HEK293 (cell line): ENCODE data around the gene VAV3.

Experiments used
- AEBP2 ChIP-seq: fragments of 450-650 bp; formaldehyde crosslinking; IDR thresholded peaks from 2 replicates; pipeline ENCODE4 v1.5.1; 2016; ENCODE audit warnings: missing biosample characterization, missing genetic modification characterization, borderline replicate concordance
- CTCF ChIP-seq: fragments of 450-650 bp; formaldehyde crosslinking; IDR thresholded peaks from 2 replicates; pipeline ENCODE4 v1.5.1; 2016; ENCODE audit warnings: missing biosample characterization, missing genetic modification characterization
- PATZ1 ChIP-seq: fragments of 450-650 bp; formaldehyde crosslinking; IDR thresholded peaks from 2 replicates; pipeline ENCODE4 v1.5.1; 2016; ENCODE audit warnings: missing biosample characterization, missing genetic modification characterization
- REPIN1 ChIP-seq: fragments of 450-650 bp; formaldehyde crosslinking; IDR thresholded peaks from 2 replicates; pipeline ENCODE4 v1.5.1; 2017; ENCODE audit warnings: missing biosample characterization, missing genetic modification characterization, low read depth
- ZBTB10 ChIP-seq: fragments of 450-650 bp; formaldehyde crosslinking; IDR thresholded peaks from 2 replicates; pipeline ENCODE4 v1.5.1; 2016; ENCODE audit warnings: missing biosample characterization, missing genetic modification characterization
- ZNF23 ChIP-seq: fragments of 450-650 bp; formaldehyde crosslinking; IDR thresholded peaks from 2 replicates; pipeline ENCODE4 v1.5.1; 2016; ENCODE audit warnings: missing biosample characterization, missing genetic modification characterization, borderline replicate concordance
- ZNF274 ChIP-seq, 2 experiments: fragments of 200-500 bp in 1 of 2; fragments of 450-650 bp in 1 of 2; sonication (Bioruptor generic) in 1 of 2; formaldehyde crosslinking in 1 of 2; IDR thresholded peaks; 2 replicates each; pipeline versions ENCODE4 v1.5.1 to v1.6.1; 2014 to 2016; ENCODE audit warnings: borderline replicate concordance in 1 of 2, inconsistent platforms in 1 of 2, low read length in 1 of 2, missing biosample characterization in 1 of 2, missing genetic modification characterization in 1 of 2
- ZNF514 ChIP-seq: fragments of 450-650 bp; formaldehyde crosslinking; IDR thresholded peaks from 2 replicates; pipeline ENCODE4 v1.5.1; 2016; ENCODE audit warnings: missing biosample characterization, missing genetic modification characterization
- ZNF677 ChIP-seq: fragments of 450-650 bp; IDR thresholded peaks from 2 replicates; pipeline ENCODE4 v1.5.0; 2018; ENCODE audit warnings: missing biosample characterization, mild to moderate bottlenecking, missing genetic modification characterization, moderate library complexity
- ZNF701 ChIP-seq: fragments of 450-650 bp; formaldehyde crosslinking; IDR thresholded peaks from 2 replicates; pipeline ENCODE4 v1.5.1; 2016; ENCODE audit warnings: missing biosample characterization, missing genetic modification characterization
- ZNF830 ChIP-seq: fragments of 450-650 bp; IDR thresholded peaks from 2 replicates; pipeline ENCODE4 v1.5.0; 2018; ENCODE audit warnings: missing biosample characterization, missing genetic modification characterization, low read depth, mild to moderate bottlenecking, moderate library complexity
- ZNF843 ChIP-seq: fragments of 450-650 bp; formaldehyde crosslinking; IDR thresholded peaks from 2 replicates; pipeline ENCODE4 v1.5.1; 2016; ENCODE audit warnings: missing biosample characterization, missing genetic modification characterization

GRCh38 chr1:107678993-107679392 is 286.0 kb downstream of the VAV3 start:
- TF ChIP-seq ZNF701 (tag by site-specific recombination): no peak
- TF ChIP-seq CTCF (tag by site-specific recombination): no peak
- no peak for TF ChIP-seq AEBP2 (tag by site-specific recombination)
- TF ChIP-seq ZNF274 (IDR thresholded peaks at IDR 0.05; ENCODE audit: low read length): no peak
- TF ChIP-seq ZNF274 (tag by site-specific recombination; IDR thresholded peaks at IDR 0.05; ENCODE audit: borderline replicate concordance): no peak
- TF ChIP-seq ZNF843 (tag by site-specific recombination): no peak
- no peak for TF ChIP-seq ZNF830
- TF ChIP-seq ZNF514 (tag by site-specific recombination): no peak
- TF ChIP-seq PATZ1: no peak
- TF ChIP-seq REPIN1 (tag by site-specific recombination): no peak
- no peak for TF ChIP-seq ZNF677 (tag by site-specific recombination)
- TF ChIP-seq ZNF23 (tag by site-specific recombination): no peak
- TF ChIP-seq ZBTB10 (tag by site-specific recombination): no peak
